IMR-90 (cell line): ENCODE data around the gene ACACB.

Experiments
- BHLHE40 ChIP-seq: fragments of 150-350 bp; IDR thresholded peaks from 2 replicates; pipeline ENCODE4 v1.6.1; 2016; ENCODE audit warnings: mild to moderate bottlenecking, low read depth, low read length
- CEBPB ChIP-seq: IDR thresholded peaks from 2 replicates; pipeline ENCODE4 v1.6.1; 2012; ENCODE audit warnings: low read depth, low read length, improper control_type of control experiment
- CTCF ChIP-seq: conservative IDR thresholded peaks from 2 replicates; pipeline ENCODE4 v1.5.1; 2012; ENCODE audit warnings: mild to moderate bottlenecking, low read depth, low read length, improper control_type of control experiment
- ELK1 ChIP-seq: fragments of 150-350 bp; IDR thresholded peaks from 2 replicates; pipeline ENCODE4 v1.6.1; 2016; ENCODE audit warnings: low read depth, mild to moderate bottlenecking, low read length, moderate library complexity, borderline replicate concordance
- MAFK ChIP-seq: IDR thresholded peaks from 2 replicates; pipeline ENCODE4 v1.6.1; 2012; ENCODE audit warnings: low read depth, low read length, improper control_type of control experiment
- MAZ ChIP-seq: IDR thresholded peaks from 2 replicates; pipeline ENCODE4 v1.6.1; 2012; ENCODE audit warnings: low read depth, mild to moderate bottlenecking, low read length, improper control_type of control experiment, moderate library complexity, borderline replicate concordance
- POLR2A ChIP-seq: IDR thresholded peaks from 2 replicates; pipeline ENCODE4 v1.6.1; 2012; ENCODE audit warnings: mild to moderate bottlenecking, low read depth, low read length
- RAD21 ChIP-seq: IDR thresholded peaks from 2 replicates; pipeline ENCODE4 v1.6.1; 2012; ENCODE audit warnings: low read length, improper control_type of control experiment
- RCOR1 ChIP-seq: IDR thresholded peaks from 2 replicates; pipeline ENCODE4 v1.6.1; 2012; ENCODE audit warnings: mild to moderate bottlenecking, low read length, improper control_type of control experiment; ENCODE audit not compliant: insufficient replicate concordance
- RFX5 ChIP-seq: IDR thresholded peaks from 2 replicates; pipeline ENCODE4 v1.8.0; 2012; ENCODE audit warnings: low read depth, mild to moderate bottlenecking, low read length, moderate library complexity
- SMC3 ChIP-seq: fragments of 150-350 bp; IDR thresholded peaks from 2 replicates; pipeline ENCODE4 v1.6.1; 2016; ENCODE audit warnings: low read depth, mild to moderate bottlenecking, antibody characterized with exemption, low read length, moderate library complexity

GRCh38 chr12:109130297-109131153, 14.1 kb downstream of the ACACB start:
- no peak for TF ChIP-seq CTCF
- no peak for TF ChIP-seq RCOR1
- no peak for TF ChIP-seq RAD21
- no peak for TF ChIP-seq POLR2A
- TF ChIP-seq BHLHE40: no peak
- no peak for TF ChIP-seq SMC3
- no peak for TF ChIP-seq MAZ
- TF ChIP-seq CEBPB: no peak
- no peak for TF ChIP-seq ELK1
- TF ChIP-seq RFX5: no peak
- no peak for TF ChIP-seq MAFK
